ENCODE data around the gene VEZF1.
A peak's percentile ranks its signal among the peaks of the same experiment; 100 is the strongest.

The VEZF1 gene

DNA sequence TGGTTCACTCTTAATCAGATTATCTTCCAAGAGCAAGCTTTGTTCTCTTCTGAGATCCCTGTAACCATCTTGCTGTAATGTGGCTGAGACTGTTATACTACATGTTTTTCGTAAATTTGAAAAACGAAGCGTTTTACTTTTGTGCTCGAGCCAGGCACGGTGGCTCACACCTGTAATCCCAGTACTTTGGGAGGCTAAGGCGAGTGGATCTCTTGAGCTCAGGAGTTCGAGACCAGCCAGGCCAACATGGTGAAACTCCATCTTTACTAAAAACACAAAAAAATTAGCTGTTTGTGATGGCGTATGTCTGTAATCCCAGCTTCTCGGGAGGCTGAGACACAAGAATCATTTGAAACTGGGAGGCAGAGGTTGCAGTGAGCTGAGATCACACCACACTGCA is 40.7 kb downstream of the VEZF1 start:
- Histone ChIP-seq H3K4me1 (ENCODE audit: insufficient read depth, low read length) (peaks cover 12% of the 10 kb centered on the region), H2AFZ (ENCODE audit: low read depth, low read length) (no peak overlapping the region), H3K36me3 (ENCODE audit: insufficient read depth, low read length) (no peaks in the 10 kb centered on the region), H3K9me3 (ENCODE audit: insufficient read depth, low read length, severe bottlenecking) (no peaks in the 10 kb centered on the region), H3K9ac (ENCODE audit: low read depth, low read length) (no peak overlapping the region), H3K27me3 (ENCODE audit: insufficient read depth, low read length, poor library complexity) (peaks cover 8% of the 10 kb centered on the region), H3K79me2 (ENCODE audit: insufficient read depth, low read length) (no peaks in the 10 kb centered on the region), H3K27ac (ENCODE audit: low read length) (no peak overlapping the region), H4K20me1 (ENCODE audit: insufficient read depth, low read length) (peaks cover 2% of the 10 kb centered on the region; the same call in 1 of the 2 replicates), H3K4me2 (ENCODE audit: insufficient read depth, low read length) (peak overlapping the region; percentile 54; the same call in 1 of the 2 replicates), H3K4me3 (ENCODE audit: low read depth in 1 of 2, low read length in 2 of 2) (0 out of 4 replicates have a peak overlapping the region, but pooled peaks of 1 of the 2 experiments have one; percentile 37)
- no peak for DNase-seq
- ATAC-seq (ENCODE audit: insufficient read depth, low read depth) = no peak
- TF ChIP-seq EZH2 (IDR thresholded peaks at IDR 0.05; ENCODE audit: borderline replicate concordance, low read depth, low read length, severe bottlenecking) = no peak
- TF ChIP-seq, protein P1, sequence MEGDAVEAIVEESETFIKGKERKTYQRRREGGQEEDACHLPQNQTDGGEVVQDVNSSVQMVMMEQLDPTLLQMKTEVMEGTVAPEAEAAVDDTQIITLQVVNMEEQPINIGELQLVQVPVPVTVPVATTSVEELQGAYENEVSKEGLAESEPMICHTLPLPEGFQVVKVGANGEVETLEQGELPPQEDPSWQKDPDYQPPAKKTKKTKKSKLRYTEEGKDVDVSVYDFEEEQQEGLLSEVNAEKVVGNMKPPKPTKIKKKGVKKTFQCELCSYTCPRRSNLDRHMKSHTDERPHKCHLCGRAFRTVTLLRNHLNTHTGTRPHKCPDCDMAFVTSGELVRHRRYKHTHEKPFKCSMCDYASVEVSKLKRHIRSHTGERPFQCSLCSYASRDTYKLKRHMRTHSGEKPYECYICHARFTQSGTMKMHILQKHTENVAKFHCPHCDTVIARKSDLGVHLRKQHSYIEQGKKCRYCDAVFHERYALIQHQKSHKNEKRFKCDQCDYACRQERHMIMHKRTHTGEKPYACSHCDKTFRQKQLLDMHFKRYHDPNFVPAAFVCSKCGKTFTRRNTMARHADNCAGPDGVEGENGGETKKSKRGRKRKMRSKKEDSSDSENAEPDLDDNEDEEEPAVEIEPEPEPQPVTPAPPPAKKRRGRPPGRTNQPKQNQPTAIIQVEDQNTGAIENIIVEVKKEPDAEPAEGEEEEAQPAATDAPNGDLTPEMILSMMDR (IDR thresholded peaks at IDR 0.05; ENCODE audit: borderline replicate concordance, extremely low read depth, low read length, poor library complexity, severe bottlenecking) = no peak

DNA sequence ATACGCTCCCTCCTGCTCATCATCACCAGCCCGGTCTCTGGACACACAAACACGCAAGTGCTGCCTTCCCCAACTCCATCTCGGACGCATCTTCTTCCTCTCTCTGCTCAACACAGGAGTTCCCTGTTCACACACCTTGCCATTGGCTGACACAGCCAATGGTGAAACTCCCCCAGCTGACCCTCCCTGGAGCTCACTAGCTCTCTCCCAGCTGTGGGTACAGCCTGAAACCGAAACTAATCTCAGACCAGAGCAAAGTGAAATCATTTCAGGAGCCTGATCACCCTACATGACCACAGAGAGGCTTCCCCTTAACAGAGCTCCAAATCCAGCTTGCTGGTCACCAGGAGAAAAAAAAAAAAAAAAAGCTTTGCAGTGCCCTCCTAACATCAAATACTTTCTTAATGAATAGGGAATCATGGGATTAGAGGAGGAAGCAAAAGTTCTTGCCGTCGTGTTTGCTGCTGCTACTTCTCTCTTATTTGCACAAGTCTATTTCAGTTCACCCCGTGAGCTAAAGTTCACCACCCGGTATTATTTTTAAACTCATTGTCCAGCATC is 41.2 kb downstream of the VEZF1 start:
- H4K20me1 ChIP-seq (ENCODE audit: insufficient read depth, low read length) = peaks cover 2% of the 10 kb centered on the region; the same call in 1 of the 2 replicates

DNA sequence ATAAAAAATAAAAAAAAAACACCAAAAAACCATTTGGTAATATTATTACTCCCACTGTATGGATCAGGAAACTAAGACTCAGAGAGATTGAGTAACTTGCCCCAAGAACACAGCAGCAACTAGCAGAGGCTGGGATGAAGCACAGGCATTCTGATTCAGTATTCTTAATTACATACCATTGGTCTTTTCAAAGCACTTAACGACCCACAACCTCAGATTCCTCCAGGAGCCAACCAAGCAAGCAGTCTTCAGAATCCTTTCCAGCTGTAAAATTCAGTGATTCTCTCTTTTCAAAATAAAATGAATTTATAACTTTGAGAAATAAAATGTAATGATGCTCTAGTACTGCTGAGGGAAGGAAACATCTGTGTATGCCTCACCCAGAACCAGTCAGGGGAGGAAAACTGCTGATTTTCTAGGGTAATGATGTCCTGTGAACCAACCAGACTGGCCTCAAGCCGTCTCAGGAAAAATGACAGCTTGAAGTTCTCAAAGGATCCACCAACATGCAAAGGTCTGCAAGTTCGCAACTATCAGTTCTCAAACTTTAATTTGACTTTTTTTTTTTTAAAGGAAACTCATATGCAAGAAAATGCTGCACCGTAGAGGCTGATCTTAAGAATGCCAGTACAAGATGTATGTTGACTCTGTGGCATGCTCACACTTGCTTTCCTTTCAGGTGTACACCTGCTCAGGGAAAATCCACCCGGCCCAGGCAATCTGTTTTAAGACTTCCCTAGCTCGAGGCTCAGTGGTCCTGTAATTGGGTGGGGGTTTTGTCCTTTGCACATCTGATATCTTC is 41.9 kb downstream of the VEZF1 start:
- peak overlapping the region in 1 of 2 experiments; percentile 37; a peak in 2 of 4 replicates for H3K4me3 ChIP-seq (ENCODE audit: low read depth in 1 of 2, low read length in 2 of 2)
- DNase-seq (no peak), ATAC-seq (ENCODE audit: insufficient read depth, low read depth) (peak; percentile 7; the same call in 1 of the 3 replicates)
- H3K27ac ChIP-seq (ENCODE audit: low read length) = no peak overlapping the region
- no peak overlapping the region for H2AFZ ChIP-seq (ENCODE audit: low read depth, low read length)
- H3K4me1 ChIP-seq (ENCODE audit: insufficient read depth, low read length) = peaks cover 12% of the 10 kb centered on the region
- TF ChIP-seq, protein P1 (IDR thresholded peaks at IDR 0.05; ENCODE audit: borderline replicate concordance, extremely low read depth, low read length, poor library complexity, severe bottlenecking) = no peak
- no peak for TF ChIP-seq EZH2 (IDR thresholded peaks at IDR 0.05; ENCODE audit: borderline replicate concordance, low read depth, low read length, severe bottlenecking)
- H4K20me1 ChIP-seq (ENCODE audit: insufficient read depth, low read length) = no peaks in the 10 kb centered on the region; the same call in 1 of the 2 replicates
- H3K36me3 ChIP-seq (ENCODE audit: insufficient read depth, low read length) = no peaks in the 10 kb centered on the region
- no peak overlapping the region for H3K9ac ChIP-seq (ENCODE audit: low read depth, low read length)
- peaks cover 14% of the 10 kb centered on the region for H3K27me3 ChIP-seq (ENCODE audit: insufficient read depth, low read length, poor library complexity)
- H3K79me2 ChIP-seq (ENCODE audit: insufficient read depth, low read length) = no peaks in the 10 kb centered on the region
- H3K4me2 ChIP-seq (ENCODE audit: insufficient read depth, low read length) = peak overlapping the region; percentile 54
- no peaks in the 10 kb centered on the region for H3K9me3 ChIP-seq (ENCODE audit: insufficient read depth, low read length, severe bottlenecking)

More for the DNA sequence above, 41.2 kb downstream of the VEZF1 start:
- H3K27me3 ChIP-seq (ENCODE audit: insufficient read depth, low read length, poor library complexity) = peaks cover 8% of the 10 kb centered on the region
- TF ChIP-seq, protein P1 (IDR thresholded peaks at IDR 0.05; ENCODE audit: borderline replicate concordance, extremely low read depth, low read length, poor library complexity, severe bottlenecking) = no peak
- TF ChIP-seq EZH2 (IDR thresholded peaks at IDR 0.05; ENCODE audit: borderline replicate concordance, low read depth, low read length, severe bottlenecking) = no peak
- no peak overlapping the region for H2AFZ ChIP-seq (ENCODE audit: low read depth, low read length)
- no peak overlapping the region for H3K9ac ChIP-seq (ENCODE audit: low read depth, low read length)
- H3K79me2 ChIP-seq (ENCODE audit: insufficient read depth, low read length) = no peaks in the 10 kb centered on the region
- H3K4me2 ChIP-seq (ENCODE audit: insufficient read depth, low read length) = peak overlapping the region; percentile 54
- DNase-seq (peak; percentile 66), ATAC-seq (ENCODE audit: insufficient read depth, low read depth) (peak; percentile 97)
- no peaks in the 10 kb centered on the region for H3K36me3 ChIP-seq (ENCODE audit: insufficient read depth, low read length)
- peak overlapping the region in 1 of 2 experiments; percentile 37; a peak in 2 of 4 replicates for H3K4me3 ChIP-seq (ENCODE audit: low read depth in 1 of 2, low read length in 2 of 2)
- no peaks in the 10 kb centered on the region for H3K9me3 ChIP-seq (ENCODE audit: insufficient read depth, low read length, severe bottlenecking)
- no peak overlapping the region for H3K27ac ChIP-seq (ENCODE audit: low read length)
- peaks cover 12% of the 10 kb centered on the region for H3K4me1 ChIP-seq (ENCODE audit: insufficient read depth, low read length)
